AG09309 (cell line): Measurements from ENCODE around the gene KCMF1.

Source experiments
- DNase-seq: peaks from one replicate; pipeline ENCODE4 v3.0.0-alpha.2; 2010; ENCODE audit warnings: low read depth
- H3K4me3 ChIP-seq: 2 replicates; pipeline ENCODE4 v1.5.1; 2011; ENCODE audit warnings: mild to moderate bottlenecking, low read depth, low read length, moderate library complexity; ENCODE audit not compliant: control insufficient read depth
- TF ChIP-seq, protein P1 (sequence below): IDR thresholded peaks from 2 replicates; pipeline ENCODE4 v1.5.1; 2011; ENCODE audit warnings: mild to moderate bottlenecking, low read depth, low read length, inconsistent platforms; ENCODE audit not compliant: insufficient read depth, control insufficient read depth; ENCODE audit errors: missing control alignments

The KCMF1 gene

DNA sequence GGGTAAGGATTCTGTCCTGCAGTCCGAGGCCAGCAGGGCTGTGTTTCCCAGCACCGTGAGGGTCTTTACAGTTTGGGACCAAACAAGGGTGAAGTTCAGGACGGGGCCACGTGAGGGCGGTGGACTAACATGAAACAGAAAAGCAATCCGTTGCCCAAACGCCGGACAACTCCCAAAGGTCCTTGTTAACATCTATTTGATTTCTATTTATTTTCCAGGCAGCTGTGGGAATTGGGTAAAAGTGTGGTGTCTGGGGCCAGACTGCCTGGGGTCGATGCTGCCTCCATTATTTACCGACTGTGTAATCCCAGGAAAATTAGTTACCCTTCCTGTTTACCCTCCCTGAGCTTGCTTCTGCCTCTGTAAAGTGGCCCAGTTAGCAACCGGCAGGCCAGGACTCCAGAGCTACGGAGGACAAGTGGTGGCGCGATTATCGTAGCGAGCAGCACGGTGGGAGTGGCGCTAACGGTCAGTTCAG, 96.0 kb downstream of the KCMF1 start:
- peak; percentile 46 for DNase-seq
- H3K4me3 ChIP-seq = peak overlapping the region; percentile 20
- TF ChIP-seq, protein P1, sequence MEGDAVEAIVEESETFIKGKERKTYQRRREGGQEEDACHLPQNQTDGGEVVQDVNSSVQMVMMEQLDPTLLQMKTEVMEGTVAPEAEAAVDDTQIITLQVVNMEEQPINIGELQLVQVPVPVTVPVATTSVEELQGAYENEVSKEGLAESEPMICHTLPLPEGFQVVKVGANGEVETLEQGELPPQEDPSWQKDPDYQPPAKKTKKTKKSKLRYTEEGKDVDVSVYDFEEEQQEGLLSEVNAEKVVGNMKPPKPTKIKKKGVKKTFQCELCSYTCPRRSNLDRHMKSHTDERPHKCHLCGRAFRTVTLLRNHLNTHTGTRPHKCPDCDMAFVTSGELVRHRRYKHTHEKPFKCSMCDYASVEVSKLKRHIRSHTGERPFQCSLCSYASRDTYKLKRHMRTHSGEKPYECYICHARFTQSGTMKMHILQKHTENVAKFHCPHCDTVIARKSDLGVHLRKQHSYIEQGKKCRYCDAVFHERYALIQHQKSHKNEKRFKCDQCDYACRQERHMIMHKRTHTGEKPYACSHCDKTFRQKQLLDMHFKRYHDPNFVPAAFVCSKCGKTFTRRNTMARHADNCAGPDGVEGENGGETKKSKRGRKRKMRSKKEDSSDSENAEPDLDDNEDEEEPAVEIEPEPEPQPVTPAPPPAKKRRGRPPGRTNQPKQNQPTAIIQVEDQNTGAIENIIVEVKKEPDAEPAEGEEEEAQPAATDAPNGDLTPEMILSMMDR = peak; percentile 87

DNA sequence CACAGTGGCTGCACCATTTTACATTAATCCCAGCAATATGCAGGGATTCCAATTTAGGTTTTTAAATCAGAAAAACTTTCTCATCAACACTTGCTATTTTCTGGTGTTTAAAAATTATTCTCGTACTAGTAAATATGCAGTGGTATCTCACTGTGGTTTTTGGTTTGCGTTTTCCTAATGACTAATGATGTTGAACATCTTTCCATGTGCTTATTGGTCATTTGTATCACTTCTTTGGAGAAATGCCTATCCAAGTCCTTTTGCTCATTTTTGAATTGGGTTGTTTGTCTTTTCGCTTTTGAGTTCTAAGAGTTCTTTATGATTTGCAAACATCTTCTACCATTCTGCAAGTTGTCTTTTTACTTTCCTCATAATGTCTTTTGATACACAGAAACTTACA, 100.1 kb downstream of the KCMF1 start:
- no peak for DNase-seq
- TF ChIP-seq, protein P1 = no peak
- no peak overlapping the region for H3K4me3 ChIP-seq

DNA sequence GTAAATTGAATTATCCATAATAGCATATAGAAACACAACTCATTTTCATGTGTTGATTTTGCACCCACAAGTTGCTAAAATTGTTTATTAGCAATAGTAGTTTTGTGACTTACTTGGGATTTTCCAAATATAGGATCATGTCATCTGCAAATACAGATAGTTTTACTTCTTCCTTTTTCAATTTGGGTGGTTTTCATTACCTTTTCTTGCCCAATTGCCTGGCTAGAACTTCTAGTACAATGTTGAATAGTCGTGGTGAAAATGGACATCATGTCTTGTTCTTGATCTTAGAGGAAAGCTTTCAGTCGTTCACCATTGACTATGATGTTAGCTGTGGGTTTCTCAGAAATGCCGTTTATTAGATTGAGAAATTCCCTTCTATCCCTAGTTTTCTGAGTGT, 102.1 kb downstream of the KCMF1 start:
- H3K4me3 ChIP-seq = no peak overlapping the region
- TF ChIP-seq, protein P1 = no peak
- no peak for DNase-seq

DNA sequence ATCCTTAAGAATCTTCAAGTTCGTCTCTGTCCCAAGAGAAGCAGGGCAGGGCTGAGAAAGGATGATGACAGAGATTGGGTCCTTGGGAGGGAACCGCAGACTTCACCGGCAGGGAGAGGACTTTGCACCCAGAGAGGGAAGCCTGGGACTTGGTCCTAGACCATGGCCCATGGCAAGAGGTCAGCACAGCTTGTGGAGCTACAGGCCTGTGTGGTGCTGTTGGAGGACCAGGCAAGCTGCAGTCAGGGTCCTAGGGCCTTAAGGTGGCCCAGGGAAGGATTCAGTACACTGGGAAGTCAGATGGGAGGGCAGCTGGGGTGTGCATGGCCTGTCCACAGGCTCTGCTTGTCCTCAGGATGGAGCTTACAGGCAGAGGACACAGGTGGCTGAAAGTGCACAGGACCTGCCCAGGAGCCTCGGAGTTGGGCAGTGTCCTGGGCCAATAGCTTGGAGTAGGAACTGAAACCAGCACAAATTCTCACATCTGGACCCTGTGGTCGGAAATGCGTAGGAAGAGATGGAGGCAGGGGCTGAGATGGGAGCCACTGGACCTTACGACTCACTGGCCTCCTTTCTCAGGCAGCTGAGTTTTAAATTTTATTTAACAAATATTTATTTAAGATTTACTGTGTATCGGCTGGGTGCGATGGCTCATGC, 105.8 kb downstream of the KCMF1 start:
- no peak overlapping the region for H3K4me3 ChIP-seq
- DNase-seq = no peak
- TF ChIP-seq, protein P1 = no peak

DNA sequence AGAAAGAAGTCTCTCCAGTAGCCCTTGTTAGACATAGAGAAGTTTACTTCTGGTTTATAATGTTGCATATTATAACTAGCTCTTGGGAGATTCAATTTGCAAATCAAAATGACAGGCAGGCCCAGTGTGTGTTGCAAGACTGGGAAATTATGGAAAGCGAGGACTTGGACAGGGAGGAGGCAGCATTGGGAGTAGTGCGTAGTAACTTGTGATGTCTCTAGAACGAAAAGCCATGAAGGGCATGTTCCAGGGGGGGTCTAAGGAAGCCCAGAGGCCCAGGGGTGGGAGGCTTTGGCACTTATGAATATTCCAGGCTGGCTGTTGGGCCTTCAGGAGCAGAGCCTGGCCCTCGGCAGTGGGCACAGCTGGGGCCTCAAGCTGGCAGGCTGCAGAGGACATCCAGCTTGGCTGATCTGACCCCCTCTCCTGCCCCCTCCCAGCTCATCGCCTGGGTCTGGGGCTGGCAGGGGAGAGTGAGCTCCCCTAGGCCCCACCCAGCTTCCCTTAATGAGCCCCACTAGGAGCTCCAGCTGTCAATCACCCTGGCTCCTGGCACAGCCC, 107.0 kb downstream of the KCMF1 start:
- no peak overlapping the region for H3K4me3 ChIP-seq
- DNase-seq = no peak
- TF ChIP-seq, protein P1 = no peak

DNA sequence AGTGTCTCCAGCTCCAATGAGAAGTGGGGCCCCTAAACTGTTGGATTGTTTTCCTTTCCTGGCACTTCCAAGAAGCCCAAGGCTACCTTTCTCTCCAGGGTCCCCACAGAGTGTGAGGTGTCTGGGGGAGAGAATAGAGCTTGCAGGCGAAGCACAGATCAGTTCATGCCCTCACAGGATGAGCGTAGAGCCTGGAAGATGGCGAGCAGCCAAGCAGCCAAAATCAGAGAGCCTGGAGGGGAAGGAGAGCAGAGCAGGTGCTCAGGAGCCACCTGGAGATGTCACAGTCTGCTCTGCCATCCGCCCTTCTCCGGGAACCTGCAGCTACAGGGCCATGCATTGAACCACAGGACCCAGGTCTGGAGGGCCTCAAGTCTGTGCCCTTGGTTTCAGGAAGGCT, 107.6 kb downstream of the KCMF1 start:
- no peak overlapping the region for H3K4me3 ChIP-seq
- no peak for DNase-seq
- TF ChIP-seq, protein P1 = no peak
